Smooth muscle cell (in vitro differentiated cells): ENCODE results near the gene PLXDC2. TPM values are rescaled to one million over a fixed set of nuclear protein-coding genes. Genes with fewer than 3 reads are reported as not detected.
"Not testable (repeated sequence)": the region's sequence is repeated elsewhere in the genome, so short reads cannot be mapped to it uniquely, and the experiment has no call there.

Experiments used
- DNase-seq: peaks from one replicate; lab custom pipeline; 2025; ENCODE audit not compliant: unreplicated experiment; lab: John Stamatoyannopoulos, UW
- H2AFZ ChIP-seq: fragments of 200-600 bp; sonication (generic); 2 replicates; pipeline ENCODE4 v1.6.0; 2016; ENCODE audit warnings: antibody characterized with exemption, low read depth, mild to moderate bottlenecking
- H3F3A ChIP-seq: fragments of 200-600 bp; sonication (generic); 2 replicates; pipeline ENCODE4 v1.6.0; 2017; ENCODE audit warnings: antibody characterized with exemption, low read depth
- H3K27ac ChIP-seq: fragments of 200-600 bp; sonication (generic); 2 replicates; pipeline ENCODE4 v1.5.1; 2016; ENCODE audit warnings: low read depth, mild to moderate bottlenecking
- H3K27me3 ChIP-seq: fragments of 200-600 bp; sonication (generic); 2 replicates; pipeline ENCODE4 v1.6.1; 2016; ENCODE audit warnings: low read depth, mild to moderate bottlenecking
- H3K36me3 ChIP-seq: fragments of 200-600 bp; sonication (generic); 2 replicates; pipeline ENCODE4 v1.5.1; 2016; ENCODE audit warnings: low read depth
- H3K4me1 ChIP-seq: fragments of 200-600 bp; sonication (generic); 2 replicates; pipeline ENCODE4 v1.5.1; 2016; ENCODE audit warnings: low read depth
- H3K4me2 ChIP-seq: fragments of 200-600 bp; sonication (generic); 2 replicates; pipeline ENCODE4 v1.6.0; 2016; ENCODE audit warnings: mild to moderate bottlenecking
- H3K4me3 ChIP-seq: fragments of 200-600 bp; sonication (generic); 2 replicates; pipeline ENCODE4 v1.5.1; 2016; ENCODE audit warnings: mild to moderate bottlenecking
- H3K79me2 ChIP-seq: fragments of 200-600 bp; sonication (generic); 2 replicates; pipeline ENCODE4 v1.6.0; 2016; ENCODE audit warnings: low read depth, mild to moderate bottlenecking
- H3K9ac ChIP-seq: fragments of 200-600 bp; sonication (generic); 2 replicates; pipeline ENCODE4 v1.6.0; 2016; ENCODE audit warnings: low read depth
- H3K9me3 ChIP-seq: fragments of 200-600 bp; sonication (generic); replicated peaks from 2 replicates; pipeline ENCODE4 v1.5.1; 2016; ENCODE audit warnings: low read depth
- H4K20me1 ChIP-seq: fragments of 200-600 bp; sonication (generic); 2 replicates; pipeline ENCODE4 v1.6.0; 2016; ENCODE audit warnings: low read depth
- WGBS: methylation state at CpG from one replicate; pipeline ENCODE4 v1.1.7; 2016; ENCODE audit warnings: low lambda C conversion rate; 5-methylcytosine and 5-hydroxymethylcytosine counted together
- polyA plus RNA-seq: library from polyadenylated mRNA; unstranded; fragments of >200 nt; fragmentation: Nextera tagmentation; extraction: Ambion mirVana; gene quantifications from 2 replicates; pipeline ENCODE4 v1.2.1, GENCODE V29; 2016
- total RNA-seq: library from RNA; depleted of rRNA; stranded (reverse); fragments of >200 nt; gene quantifications from 2 replicates; pipeline ENCODE4 v1.2.3, GENCODE V29; 2014
- TF ChIP-seq, protein P1 (sequence below): fragments of 200-600 bp; sonication (generic); IDR thresholded peaks from 2 replicates; pipeline ENCODE4 v1.5.1; 2017; ENCODE audit warnings: borderline replicate concordance, mild to moderate bottlenecking, antibody characterized with exemption; ENCODE audit not compliant: insufficient read depth, poor library complexity, severe bottlenecking

The PLXDC2 gene
- total and polyA plus RNA-seq, 2 experiments from 2014 or later = 7.3 to 24.9 TPM

DNA sequence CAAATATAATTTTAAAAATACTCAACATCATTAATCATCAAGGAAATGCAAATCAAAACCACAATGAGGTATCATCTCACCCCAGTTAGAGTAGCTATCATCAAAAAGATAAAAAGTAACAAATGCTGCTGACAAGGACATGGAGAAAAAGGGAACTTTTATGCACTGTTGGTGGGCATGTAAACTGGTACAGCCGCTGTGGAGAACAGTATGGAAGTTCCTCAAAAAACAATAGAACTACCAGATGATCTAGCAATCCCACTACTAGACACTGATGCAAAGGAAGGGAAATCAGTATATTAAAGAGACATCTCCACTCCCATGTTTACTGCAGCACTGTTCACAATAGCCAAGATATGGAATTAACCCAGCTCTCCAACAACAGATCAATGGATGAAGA is 384.5 kb downstream of the PLXDC2 start:
- Histone ChIP-seq H4K20me1 (no peaks in the 10 kb centered on the region), H3K27ac (no peak overlapping the region), H3K9me3 (no peaks in the 10 kb centered on the region), H2AFZ (no peak overlapping the region), H3F3A (no peaks in the 10 kb centered on the region), H3K36me3 (no peaks in the 10 kb centered on the region), H3K4me3 (no peak overlapping the region), H3K4me1 (no peaks in the 10 kb centered on the region), H3K9ac (no peak overlapping the region), H3K4me2 (no peak overlapping the region), H3K27me3 (no peaks in the 10 kb centered on the region), H3K79me2 (no peaks in the 10 kb centered on the region)
- no peak for DNase-seq
- TF ChIP-seq, protein P1, sequence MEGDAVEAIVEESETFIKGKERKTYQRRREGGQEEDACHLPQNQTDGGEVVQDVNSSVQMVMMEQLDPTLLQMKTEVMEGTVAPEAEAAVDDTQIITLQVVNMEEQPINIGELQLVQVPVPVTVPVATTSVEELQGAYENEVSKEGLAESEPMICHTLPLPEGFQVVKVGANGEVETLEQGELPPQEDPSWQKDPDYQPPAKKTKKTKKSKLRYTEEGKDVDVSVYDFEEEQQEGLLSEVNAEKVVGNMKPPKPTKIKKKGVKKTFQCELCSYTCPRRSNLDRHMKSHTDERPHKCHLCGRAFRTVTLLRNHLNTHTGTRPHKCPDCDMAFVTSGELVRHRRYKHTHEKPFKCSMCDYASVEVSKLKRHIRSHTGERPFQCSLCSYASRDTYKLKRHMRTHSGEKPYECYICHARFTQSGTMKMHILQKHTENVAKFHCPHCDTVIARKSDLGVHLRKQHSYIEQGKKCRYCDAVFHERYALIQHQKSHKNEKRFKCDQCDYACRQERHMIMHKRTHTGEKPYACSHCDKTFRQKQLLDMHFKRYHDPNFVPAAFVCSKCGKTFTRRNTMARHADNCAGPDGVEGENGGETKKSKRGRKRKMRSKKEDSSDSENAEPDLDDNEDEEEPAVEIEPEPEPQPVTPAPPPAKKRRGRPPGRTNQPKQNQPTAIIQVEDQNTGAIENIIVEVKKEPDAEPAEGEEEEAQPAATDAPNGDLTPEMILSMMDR = no peak
- WGBS = 96% methylated on average over 1 of the region's 1 CpG

DNA sequence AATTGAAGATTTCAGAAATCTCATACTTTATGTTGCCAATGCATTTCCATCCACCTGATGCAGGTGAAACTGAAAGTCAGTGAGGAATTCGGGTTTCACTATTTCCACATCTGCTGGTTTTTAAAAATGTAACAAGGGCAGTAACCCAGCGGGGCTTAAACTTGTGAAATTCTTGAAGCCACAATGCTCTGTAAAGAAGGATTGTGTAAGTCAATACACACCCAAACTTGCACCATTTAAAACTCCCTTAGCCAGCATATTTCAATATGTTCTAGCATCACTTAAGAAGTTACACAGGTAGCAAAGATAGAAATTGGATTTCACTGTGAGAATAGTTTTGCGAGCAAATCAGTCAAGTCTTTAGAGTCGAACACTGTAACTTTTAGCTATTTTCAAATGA is 386.1 kb downstream of the PLXDC2 start:
- H3K79me2 ChIP-seq = no peaks in the 10 kb centered on the region
- TF ChIP-seq, protein P1 = no peak
- 91% methylated on average over 4 of the region's 4 CpGs for WGBS

DNA sequence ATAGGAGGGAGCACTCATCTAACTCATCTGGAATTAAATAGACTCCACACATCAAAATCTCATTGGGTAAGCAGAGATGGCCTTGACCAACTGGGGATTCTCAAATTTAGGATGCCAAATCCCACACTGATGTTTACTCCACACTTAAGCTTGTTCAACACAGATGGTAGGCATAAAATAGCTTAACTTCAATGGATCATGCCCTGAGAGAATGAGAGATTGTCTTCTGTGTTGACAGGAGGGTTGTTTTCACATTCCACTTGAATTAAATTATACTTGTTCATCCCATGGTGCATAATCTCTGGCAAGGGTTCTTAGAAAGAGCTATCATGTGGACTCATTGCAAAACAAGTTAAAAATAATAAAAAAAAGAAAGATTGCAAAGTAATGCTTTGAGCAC is 391.4 kb downstream of the PLXDC2 start:
- no peak overlapping the region for H3K4me3 ChIP-seq
- H3K27me3 ChIP-seq = no peaks in the 10 kb centered on the region
- H3K27ac ChIP-seq = no peak overlapping the region
- no peak overlapping the region for H3K4me2 ChIP-seq
- H4K20me1 ChIP-seq = no peaks in the 10 kb centered on the region
- DNase-seq = no peak
- H2AFZ ChIP-seq = no peak overlapping the region
- no peaks in the 10 kb centered on the region for H3K9me3 ChIP-seq
- no peak overlapping the region for H3K9ac ChIP-seq
- no peaks in the 10 kb centered on the region for H3K4me1 ChIP-seq
- no peaks in the 10 kb centered on the region for H3F3A ChIP-seq
- TF ChIP-seq, protein P1 = no peak
- no peaks in the 10 kb centered on the region for H3K36me3 ChIP-seq
- H3K79me2 ChIP-seq = no peaks in the 10 kb centered on the region

More for the DNA sequence above, 386.1 kb downstream of the PLXDC2 start:
- Histone ChIP-seq H4K20me1 (no peaks in the 10 kb centered on the region), H3K27me3 (no peaks in the 10 kb centered on the region), H3K36me3 (no peaks in the 10 kb centered on the region), H3K4me2 (no peak overlapping the region), H3K27ac (no peak overlapping the region), H3K9me3 (no peaks in the 10 kb centered on the region), H3K9ac (no peak overlapping the region), H3K4me1 (no peaks in the 10 kb centered on the region), H3K4me3 (no peak overlapping the region), H3F3A (no peaks in the 10 kb centered on the region), H2AFZ (no peak overlapping the region)
- no peak for DNase-seq

DNA sequence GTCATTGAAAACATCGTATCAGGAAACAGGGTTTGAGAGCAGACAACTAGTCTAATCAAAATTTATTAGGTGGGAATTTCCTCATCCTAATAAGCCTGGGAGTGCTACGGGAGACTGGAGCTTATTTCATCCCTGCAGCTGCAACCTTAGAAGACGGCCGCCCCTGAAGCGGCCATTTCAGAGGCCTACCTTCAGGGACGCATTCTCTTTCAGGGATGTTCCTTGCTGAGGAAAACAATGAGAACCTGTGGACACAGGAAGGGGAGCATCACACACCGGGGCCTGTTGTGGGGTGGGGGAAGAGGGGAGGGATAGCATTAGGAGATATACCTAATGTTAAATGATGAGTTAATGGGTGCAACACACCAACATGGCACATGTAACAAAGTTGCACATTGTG is 392.9 kb downstream of the PLXDC2 start:
- not testable (repeated sequence) for H3K9me3 ChIP-seq, H3K36me3 ChIP-seq, H3K9ac ChIP-seq, H4K20me1 ChIP-seq, H2AFZ ChIP-seq, H3F3A ChIP-seq, H3K27ac ChIP-seq, H3K4me1 ChIP-seq, H3K4me3 ChIP-seq, H3K4me2 ChIP-seq, H3K79me2 ChIP-seq, DNase-seq, H3K27me3 ChIP-seq
- WGBS = 96% methylated on average over 7 of the region's 7 CpGs
